RWPE2 (cell line): ENCODE results near the gene SAMD14.
A peak's percentile ranks its signal among the peaks of the same experiment; 100 is the strongest.

ENCODE experiments used
- ATAC-seq: fragments of 200-7000 bp; cut with Tn5 transposase; 3 replicates; pipeline ENCODE4 v1.9.1; 2021; ENCODE audit warnings: low read depth
- DNase-seq: peaks from one replicate; pipeline ENCODE4 v3.0.0-alpha.2; 2020; ENCODE audit warnings: low spot score
- H3K27ac ChIP-seq: fragments of 450-650 bp; 2 replicates; pipeline ENCODE4 v1.5.1; 2017; ENCODE audit warnings: mild to moderate bottlenecking; ENCODE audit not compliant: poor library complexity, severe bottlenecking
- H3K27me3 ChIP-seq: fragments of 250-450 bp; sonication (Bioruptor Pico); 2 replicates; pipeline ENCODE4 v1.5.1; 2021; ENCODE audit warnings: mild to moderate bottlenecking, moderate library complexity; ENCODE audit not compliant: insufficient read depth, poor library complexity, severe bottlenecking
- H3K36me3 ChIP-seq: fragments of 250-450 bp; sonication (Bioruptor Pico); 2 replicates; pipeline ENCODE4 v1.5.1; 2020; ENCODE audit warnings: low read depth, mild to moderate bottlenecking, moderate library complexity
- H3K4me1 ChIP-seq: fragments of 250-450 bp; sonication (Bioruptor Pico); 2 replicates; pipeline ENCODE4 v1.5.1; 2021; ENCODE audit warnings: mild to moderate bottlenecking, moderate library complexity; ENCODE audit not compliant: insufficient read depth, poor library complexity, severe bottlenecking
- H3K4me3 ChIP-seq: fragments of 250-450 bp; sonication (Bioruptor Pico); 2 replicates; pipeline ENCODE4 v1.5.1; 2021; ENCODE audit warnings: mild to moderate bottlenecking, moderate library complexity; ENCODE audit not compliant: severe bottlenecking
- H3K9me3 ChIP-seq: fragments of 250-450 bp; sonication (Bioruptor Pico); 2 replicates; pipeline ENCODE4 v1.5.1; 2021; ENCODE audit warnings: mild to moderate bottlenecking, moderate library complexity; ENCODE audit not compliant: severe bottlenecking
- TF ChIP-seq, protein P1 (sequence below): fragments of 450-650 bp; IDR thresholded peaks from one replicate; pipeline ENCODE4 v1.5.1; 2017; ENCODE audit warnings: mild to moderate bottlenecking, moderate library complexity; ENCODE audit not compliant: poor library complexity, severe bottlenecking

The SAMD14 gene

DNA sequence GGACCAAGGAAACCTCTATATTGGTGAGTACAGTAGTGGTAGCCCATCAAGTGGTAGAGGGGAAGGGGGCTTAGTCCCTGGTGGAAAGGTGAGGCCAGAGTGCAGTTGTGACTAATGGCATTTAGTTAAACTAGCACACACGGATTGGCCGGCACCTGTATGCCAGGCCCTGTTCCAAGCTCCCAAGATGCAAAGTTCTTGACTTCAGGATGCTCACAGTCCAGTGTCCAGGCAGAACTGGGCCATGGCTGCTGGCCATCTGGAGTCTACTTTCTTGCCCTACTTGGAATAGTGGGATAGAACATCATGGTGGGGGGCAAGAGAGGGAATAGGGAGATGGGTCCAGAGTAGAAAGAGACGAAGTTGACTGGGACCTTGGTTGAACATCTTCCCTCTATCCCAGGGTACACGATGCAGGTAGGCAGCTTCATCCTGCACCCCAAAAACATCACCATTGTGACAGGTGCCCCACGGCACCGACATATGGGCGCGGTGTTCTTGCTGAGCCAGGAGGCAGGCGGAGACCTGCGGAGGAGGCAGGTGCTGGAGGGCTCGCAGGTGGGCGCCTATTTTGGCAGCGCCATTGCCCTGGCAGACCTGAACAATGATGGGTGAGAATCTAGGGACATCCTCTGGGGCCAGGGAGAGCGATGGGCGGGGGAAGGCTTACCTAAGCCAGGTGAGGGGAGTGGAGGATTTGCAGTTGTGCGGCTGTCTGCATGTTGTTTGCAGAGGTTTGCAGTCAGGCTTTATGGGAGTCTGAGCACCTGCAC is 58.9 kb downstream of the SAMD14 start:
- Histone ChIP-seq H3K9me3 (no peaks in the 10 kb centered on the region), H3K4me3 (no peak overlapping the region), H3K27ac (peak overlapping the region; percentile 100), H3K36me3 (peaks cover 100% of the 10 kb centered on the region), H3K27me3 (no peaks in the 10 kb centered on the region), H3K4me1 (no peaks in the 10 kb centered on the region)
- TF ChIP-seq, protein P1, sequence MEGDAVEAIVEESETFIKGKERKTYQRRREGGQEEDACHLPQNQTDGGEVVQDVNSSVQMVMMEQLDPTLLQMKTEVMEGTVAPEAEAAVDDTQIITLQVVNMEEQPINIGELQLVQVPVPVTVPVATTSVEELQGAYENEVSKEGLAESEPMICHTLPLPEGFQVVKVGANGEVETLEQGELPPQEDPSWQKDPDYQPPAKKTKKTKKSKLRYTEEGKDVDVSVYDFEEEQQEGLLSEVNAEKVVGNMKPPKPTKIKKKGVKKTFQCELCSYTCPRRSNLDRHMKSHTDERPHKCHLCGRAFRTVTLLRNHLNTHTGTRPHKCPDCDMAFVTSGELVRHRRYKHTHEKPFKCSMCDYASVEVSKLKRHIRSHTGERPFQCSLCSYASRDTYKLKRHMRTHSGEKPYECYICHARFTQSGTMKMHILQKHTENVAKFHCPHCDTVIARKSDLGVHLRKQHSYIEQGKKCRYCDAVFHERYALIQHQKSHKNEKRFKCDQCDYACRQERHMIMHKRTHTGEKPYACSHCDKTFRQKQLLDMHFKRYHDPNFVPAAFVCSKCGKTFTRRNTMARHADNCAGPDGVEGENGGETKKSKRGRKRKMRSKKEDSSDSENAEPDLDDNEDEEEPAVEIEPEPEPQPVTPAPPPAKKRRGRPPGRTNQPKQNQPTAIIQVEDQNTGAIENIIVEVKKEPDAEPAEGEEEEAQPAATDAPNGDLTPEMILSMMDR, result no peak
- no peak for DNase-seq
- ATAC-seq, result no peak

DNA sequence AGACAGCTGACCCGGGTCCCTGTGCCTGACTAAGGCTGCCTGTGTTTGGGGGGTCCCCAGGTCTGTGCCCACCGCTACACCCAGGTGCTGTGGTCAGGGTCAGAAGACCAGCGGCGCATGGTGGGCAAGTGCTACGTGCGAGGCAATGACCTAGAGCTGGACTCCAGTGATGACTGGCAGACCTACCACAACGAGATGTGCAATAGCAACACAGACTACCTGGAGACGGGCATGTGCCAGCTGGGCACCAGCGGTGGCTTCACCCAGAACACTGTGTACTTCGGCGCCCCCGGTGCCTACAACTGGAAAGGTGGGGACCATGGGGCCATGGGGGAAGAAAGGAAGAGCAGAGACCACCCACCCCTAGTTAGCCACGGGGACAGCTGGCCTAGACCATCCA is 62.0 kb downstream of the SAMD14 start:
- Histone ChIP-seq H3K27me3 (no peaks in the 10 kb centered on the region), H3K4me3 (no peak overlapping the region), H3K4me1 (peaks cover 26% of the 10 kb centered on the region), H3K36me3 (peaks cover 100% of the 10 kb centered on the region), H3K9me3 (no peaks in the 10 kb centered on the region), H3K27ac (peak overlapping the region; percentile 100)
- TF ChIP-seq, protein P1, result no peak
- DNase-seq, result no peak
- no peak for ATAC-seq

DNA sequence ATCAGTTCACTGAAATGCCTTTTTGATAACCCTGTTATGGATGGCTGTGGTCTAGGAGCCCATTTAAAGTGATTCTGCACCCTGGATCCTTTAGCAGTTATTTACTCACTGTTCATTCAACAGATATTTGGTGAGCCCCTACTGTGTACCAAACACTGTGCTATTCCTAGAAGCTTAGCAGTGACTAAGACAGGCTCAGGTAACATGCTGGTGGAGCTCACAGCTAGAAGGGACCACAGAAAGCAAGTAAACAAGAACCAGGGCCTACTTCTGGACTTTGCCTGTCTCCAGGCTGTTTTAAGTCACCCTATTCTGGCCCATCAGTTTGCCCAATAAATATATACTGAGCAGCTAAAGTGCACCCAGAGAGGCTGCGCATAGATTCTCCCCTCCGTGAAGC is 63.0 kb downstream of the SAMD14 start:
- peak overlapping the region; percentile 100 for H3K27ac ChIP-seq
- ATAC-seq (no peak), DNase-seq (no peak)
- H3K4me1 ChIP-seq, result peaks cover 33% of the 10 kb centered on the region
- H3K27me3 ChIP-seq, result no peaks in the 10 kb centered on the region
- no peaks in the 10 kb centered on the region for H3K9me3 ChIP-seq
- TF ChIP-seq, protein P1, result no peak
- H3K36me3 ChIP-seq, result peaks cover 93% of the 10 kb centered on the region
- no peak overlapping the region for H3K4me3 ChIP-seq

DNA sequence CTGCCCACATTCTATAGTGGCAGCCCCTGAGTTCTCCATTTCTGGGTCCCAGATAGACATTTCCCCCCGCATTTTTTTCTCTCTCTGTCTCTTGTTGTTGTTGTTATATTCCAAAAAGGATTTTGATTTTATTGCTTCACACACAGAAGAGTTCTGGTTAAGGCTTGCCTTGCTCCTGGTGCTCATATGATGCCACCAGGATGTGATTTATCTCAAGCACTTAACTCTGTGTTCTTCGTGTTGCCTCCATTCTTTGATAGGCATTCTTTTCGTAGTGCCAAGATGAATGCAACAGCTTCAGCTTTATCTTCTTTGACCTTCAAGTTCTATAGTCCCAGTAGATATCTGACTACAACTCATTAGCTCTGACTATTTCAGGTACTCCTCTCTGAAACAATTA is 64.9 kb downstream of the SAMD14 start:
- no peaks in the 10 kb centered on the region for H3K27me3 ChIP-seq
- H3K27ac ChIP-seq, result peak overlapping the region; percentile 100

More for the DNA sequence above, 64.9 kb downstream of the SAMD14 start:
- TF ChIP-seq, protein P1, result no peak
- no peak for ATAC-seq
- H3K9me3 ChIP-seq, result no peaks in the 10 kb centered on the region
- DNase-seq, result no peak
- H3K4me1 ChIP-seq, result peaks cover 50% of the 10 kb centered on the region
- H3K4me3 ChIP-seq, result no peak overlapping the region
- H3K36me3 ChIP-seq, result peaks cover 90% of the 10 kb centered on the region
